HFFc6 (cell line): Measurements from ENCODE around the gene ARID2. TPM values are rescaled to one million over a fixed set of nuclear protein-coding genes. Genes with fewer than 3 reads are reported as not detected.

Experiments
- DNase-seq: peaks from one replicate; pipeline ENCODE4 v3.0.0-alpha.2; 2018
- H3K27ac Mint-ChIP-seq: 2 replicates; pipeline ENCODE4 v1.8.0; 2020; ENCODE audit warnings: mild to moderate bottlenecking, mixed read lengths
- H3K27me3 Mint-ChIP-seq: 2 replicates; pipeline ENCODE4 v1.8.0; 2021; ENCODE audit warnings: mild to moderate bottlenecking, moderate library complexity, mixed read lengths; ENCODE audit not compliant: insufficient read depth
- H3K36me3 Mint-ChIP-seq: 2 replicates; pipeline ENCODE4 v1.8.0; 2021; ENCODE audit warnings: low read depth, mixed read lengths
- H3K4me1 Mint-ChIP-seq: 2 replicates; pipeline ENCODE4 v1.8.0; 2020; ENCODE audit warnings: low read depth, mixed read lengths
- H3K4me3 Mint-ChIP-seq: 2 replicates; pipeline ENCODE4 v1.8.0; 2020; ENCODE audit warnings: mild to moderate bottlenecking, moderate library complexity, mixed read lengths
- H3K9me3 Mint-ChIP-seq: 2 replicates; pipeline ENCODE4 v1.8.0; 2020; ENCODE audit warnings: mild to moderate bottlenecking, mixed read lengths
- total RNA-seq, 6 experiments: library from RNA; stranded (reverse); fragmentation: NEBNext Ultra II Directional; extraction: Animal tissue kit (Norgen Biotek cat#: 25700); gene quantifications; 2 replicates in 1 of 6; 3 replicates in 5 of 6; pipeline ENCODE4 v1.2.3, GENCODE V29; 2021
- TF ChIP-seq, protein P1 (sequence below): fragments of 200-600 bp; sonication (generic); IDR thresholded peaks from 2 replicates; pipeline ENCODE4 v1.5.0; 2021; ENCODE audit warnings: antibody characterized with exemption, mild to moderate bottlenecking

The ARID2 gene
- total RNA-seq, 6 experiments from 2014 or later = 11.5 to 15.6 (median 14.0) TPM

DNA sequence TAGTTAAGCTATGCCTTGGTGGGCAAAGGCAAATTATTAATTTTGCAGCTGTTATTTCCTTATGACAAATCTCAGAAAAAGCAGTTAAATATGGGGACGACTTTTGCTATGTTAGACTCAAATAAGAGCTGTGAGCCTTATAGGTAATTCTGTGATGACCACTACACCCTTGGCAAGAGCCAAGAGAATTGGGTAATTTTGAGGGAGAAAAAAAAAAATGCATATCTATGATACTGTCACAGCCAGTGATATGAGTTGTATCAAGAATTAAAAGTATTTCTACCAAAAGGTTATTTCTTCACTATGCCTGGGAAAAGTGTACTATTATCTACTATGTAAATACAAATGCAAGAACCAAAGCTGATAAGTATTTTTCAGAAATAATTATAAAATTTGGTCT, 216.9 kb downstream of the ARID2 start:
- H3K9me3 Mint-ChIP-seq = no peaks in the 10 kb centered on the region
- no peak for DNase-seq
- H3K27me3 Mint-ChIP-seq = peaks cover 1% of the 10 kb centered on the region; the same call in 1 of the 2 replicates
- peaks cover 19% of the 10 kb centered on the region for H3K4me1 Mint-ChIP-seq
- H3K36me3 Mint-ChIP-seq = peaks cover 51% of the 10 kb centered on the region
- no peak overlapping the region for H3K4me3 Mint-ChIP-seq
- H3K27ac Mint-ChIP-seq = no peak overlapping the region
- TF ChIP-seq, protein P1, sequence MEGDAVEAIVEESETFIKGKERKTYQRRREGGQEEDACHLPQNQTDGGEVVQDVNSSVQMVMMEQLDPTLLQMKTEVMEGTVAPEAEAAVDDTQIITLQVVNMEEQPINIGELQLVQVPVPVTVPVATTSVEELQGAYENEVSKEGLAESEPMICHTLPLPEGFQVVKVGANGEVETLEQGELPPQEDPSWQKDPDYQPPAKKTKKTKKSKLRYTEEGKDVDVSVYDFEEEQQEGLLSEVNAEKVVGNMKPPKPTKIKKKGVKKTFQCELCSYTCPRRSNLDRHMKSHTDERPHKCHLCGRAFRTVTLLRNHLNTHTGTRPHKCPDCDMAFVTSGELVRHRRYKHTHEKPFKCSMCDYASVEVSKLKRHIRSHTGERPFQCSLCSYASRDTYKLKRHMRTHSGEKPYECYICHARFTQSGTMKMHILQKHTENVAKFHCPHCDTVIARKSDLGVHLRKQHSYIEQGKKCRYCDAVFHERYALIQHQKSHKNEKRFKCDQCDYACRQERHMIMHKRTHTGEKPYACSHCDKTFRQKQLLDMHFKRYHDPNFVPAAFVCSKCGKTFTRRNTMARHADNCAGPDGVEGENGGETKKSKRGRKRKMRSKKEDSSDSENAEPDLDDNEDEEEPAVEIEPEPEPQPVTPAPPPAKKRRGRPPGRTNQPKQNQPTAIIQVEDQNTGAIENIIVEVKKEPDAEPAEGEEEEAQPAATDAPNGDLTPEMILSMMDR = no peak

DNA sequence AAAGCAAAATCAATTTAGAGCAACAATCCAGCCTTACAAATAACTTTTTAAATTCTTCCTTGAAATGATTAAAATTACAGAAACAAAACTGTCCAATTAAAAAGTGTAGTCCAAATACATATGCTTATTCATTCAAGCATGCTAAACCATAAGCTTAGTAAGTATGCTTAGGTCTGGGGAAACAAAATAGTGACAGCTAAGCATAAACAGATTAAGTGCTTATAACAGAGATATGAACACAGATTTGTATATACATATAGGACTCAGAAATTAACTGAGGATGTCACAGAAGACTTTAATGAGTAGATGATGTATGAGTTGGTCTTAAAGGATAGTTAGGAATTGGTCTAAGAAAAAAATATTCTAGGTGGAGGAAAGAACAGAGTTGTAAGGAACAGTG, 219.0 kb downstream of the ARID2 start:
- peaks cover 33% of the 10 kb centered on the region for H3K36me3 Mint-ChIP-seq
- TF ChIP-seq, protein P1 = no peak
- no peaks in the 10 kb centered on the region for H3K9me3 Mint-ChIP-seq
- peaks cover 19% of the 10 kb centered on the region for H3K4me1 Mint-ChIP-seq
- H3K4me3 Mint-ChIP-seq = no peak overlapping the region
- H3K27me3 Mint-ChIP-seq = peaks cover 1% of the 10 kb centered on the region; the same call in 1 of the 2 replicates
- no peak for DNase-seq
- peak overlapping the region; percentile 5; the same call in 1 of the 2 replicates for H3K27ac Mint-ChIP-seq
